Endothelial cell of umbilical vein (primary cell): ENCODE data around the gene CCNB1IP1.
"Not testable (repeated sequence)": the region's sequence is repeated elsewhere in the genome, so short reads cannot be mapped to it uniquely, and the experiment has no call there.

Experiments
- EZH2 ChIP-seq: IDR thresholded peaks from 2 replicates; pipeline ENCODE4 v1.6.1; 2012; ENCODE audit warnings: borderline replicate concordance, low read depth, mild to moderate bottlenecking, moderate library complexity, low read length, inconsistent platforms; ENCODE audit not compliant: severe bottlenecking
- TF ChIP-seq, protein P1 (sequence below), 2 donors: IDR thresholded peaks; 1 replicate in 1 of 2; 2 replicates in 1 of 2; pipeline ENCODE4 v1.5.1; 2011; ENCODE audit warnings: low read length in 2 of 2, mild to moderate bottlenecking in 2 of 2, moderate library complexity in 2 of 2, control low read depth in 1 of 2, inconsistent platforms in 1 of 2, low read depth in 1 of 2; ENCODE audit not compliant: insufficient read depth in 1 of 2; ENCODE audit errors: extremely low read depth in 1 of 2

DNA sequence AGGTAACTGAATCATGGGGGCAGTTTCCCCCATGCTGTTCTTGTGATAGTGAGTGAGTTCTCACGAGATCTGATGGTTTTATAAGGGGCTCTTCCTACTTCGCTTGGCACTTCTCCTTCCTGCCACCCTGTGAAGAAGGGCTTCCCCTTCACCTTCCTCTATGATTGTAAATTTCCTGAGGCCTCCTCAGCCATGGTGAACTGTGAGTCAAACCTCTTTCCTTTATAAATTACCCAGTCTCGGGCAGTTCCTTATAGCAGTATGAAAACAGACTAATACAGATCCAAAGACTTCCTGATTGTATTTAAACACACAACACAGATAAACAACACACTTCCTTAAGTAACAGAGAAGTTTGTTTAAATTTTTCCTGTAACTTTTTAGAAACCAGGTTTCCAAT lies 25.4 kb upstream of the CCNB1IP1 start:
- TF ChIP-seq EZH2: not testable (repeated sequence)
- TF ChIP-seq, protein P1, sequence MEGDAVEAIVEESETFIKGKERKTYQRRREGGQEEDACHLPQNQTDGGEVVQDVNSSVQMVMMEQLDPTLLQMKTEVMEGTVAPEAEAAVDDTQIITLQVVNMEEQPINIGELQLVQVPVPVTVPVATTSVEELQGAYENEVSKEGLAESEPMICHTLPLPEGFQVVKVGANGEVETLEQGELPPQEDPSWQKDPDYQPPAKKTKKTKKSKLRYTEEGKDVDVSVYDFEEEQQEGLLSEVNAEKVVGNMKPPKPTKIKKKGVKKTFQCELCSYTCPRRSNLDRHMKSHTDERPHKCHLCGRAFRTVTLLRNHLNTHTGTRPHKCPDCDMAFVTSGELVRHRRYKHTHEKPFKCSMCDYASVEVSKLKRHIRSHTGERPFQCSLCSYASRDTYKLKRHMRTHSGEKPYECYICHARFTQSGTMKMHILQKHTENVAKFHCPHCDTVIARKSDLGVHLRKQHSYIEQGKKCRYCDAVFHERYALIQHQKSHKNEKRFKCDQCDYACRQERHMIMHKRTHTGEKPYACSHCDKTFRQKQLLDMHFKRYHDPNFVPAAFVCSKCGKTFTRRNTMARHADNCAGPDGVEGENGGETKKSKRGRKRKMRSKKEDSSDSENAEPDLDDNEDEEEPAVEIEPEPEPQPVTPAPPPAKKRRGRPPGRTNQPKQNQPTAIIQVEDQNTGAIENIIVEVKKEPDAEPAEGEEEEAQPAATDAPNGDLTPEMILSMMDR (IDR thresholded peaks at IDR 0.05; ENCODE audit: extremely low read depth in 1 of 2, insufficient read depth in 1 of 2, low read depth in 1 of 2, low read length in 2 of 2): not testable (repeated sequence)
